HEK293 (cell line): ENCODE data around the gene RNF215.

ENCODE experiments used
- CTCF ChIA-PET: fragments of 350-600 bp; formaldehyde crosslinking; extraction: SDS; loops from one replicate; lab custom pipeline; 2021; ENCODE audit warnings: antibody characterized with exemption; lab: Yijun Ruan, JAX
- POLR2A ChIA-PET: fragments of 300-600 bp; formaldehyde crosslinking; extraction: SDS; loops from one replicate; lab custom pipeline; 2020; ENCODE audit warnings: antibody characterized with exemption, inconsistent platforms; lab: Yijun Ruan, JAX
- H3K27ac ChIP-seq: fragments of 200-500 bp; sonication (Bioruptor generic); 2 replicates; pipeline ENCODE4 v1.5.1; 2014; ENCODE audit warnings: low read depth, low read length, control low read depth, inconsistent platforms; ENCODE audit errors: extremely low read depth
- H3K36me3 ChIP-seq, 2 experiments: fragments of 200-500 bp in 1 of 2; sonication (Bioruptor generic) in 1 of 2; 1 replicate in 1 of 2; 2 replicates in 1 of 2; pipeline ENCODE4 v1.5.1; 2014 to 2017; ENCODE audit warnings: inconsistent platforms in 2 of 2, low read length in 2 of 2; ENCODE audit not compliant: control insufficient read depth in 2 of 2, insufficient read depth in 1 of 2
- H3K4me1 ChIP-seq: fragments of 200-500 bp; sonication (Bioruptor generic); 2 replicates; pipeline ENCODE4 v1.5.1; 2014; ENCODE audit warnings: mild to moderate bottlenecking, low read length, inconsistent platforms; ENCODE audit not compliant: control insufficient read depth, insufficient read depth
- H3K4me3 ChIP-seq: 2 replicates; pipeline ENCODE4 v1.5.1; 2011; ENCODE audit warnings: low read depth, mild to moderate bottlenecking, control low read depth, low read length, moderate library complexity
- H3K9me3 ChIP-seq: fragments of 200-500 bp; sonication (Bioruptor generic); 2 replicates; pipeline ENCODE4 v1.5.1; 2014; ENCODE audit warnings: low read depth, low read length, inconsistent platforms; ENCODE audit not compliant: control insufficient read depth, insufficient read depth
- HOXA7 ChIP-seq: sonication (generic); formaldehyde crosslinking; IDR thresholded peaks from 2 replicates; pipeline ENCODE4 v1.8.1; 2022; ENCODE audit warnings: missing genetic modification reagents, borderline replicate concordance
- PRDM1 ChIP-seq: fragments of 450-650 bp; formaldehyde crosslinking; IDR thresholded peaks from 2 replicates; pipeline ENCODE4; 2016; ENCODE audit warnings: missing biosample characterization, missing genetic modification characterization
- SP2 ChIP-seq: fragments of 450-650 bp; formaldehyde crosslinking; IDR thresholded peaks from 2 replicates; pipeline ENCODE4 v1.5.1; 2016; ENCODE audit warnings: missing biosample characterization, missing genetic modification characterization
- SP7 ChIP-seq: fragments of 450-650 bp; formaldehyde crosslinking; IDR thresholded peaks from 2 replicates; pipeline ENCODE4 v1.5.1; 2016; ENCODE audit warnings: missing biosample characterization, missing genetic modification characterization
- TCF7L2 ChIP-seq: IDR thresholded peaks from 2 replicates; pipeline ENCODE4 v1.6.1; 2011; ENCODE audit warnings: low read depth, mild to moderate bottlenecking, inconsistent platforms, low read length, moderate library complexity, borderline replicate concordance
- ZEB2 ChIP-seq: fragments of 450-650 bp; formaldehyde crosslinking; IDR thresholded peaks from 2 replicates; pipeline ENCODE4 v1.5.1; 2016; ENCODE audit warnings: missing biosample characterization, missing genetic modification characterization
- ZFP37 ChIP-seq: fragments of 450-650 bp; formaldehyde crosslinking; IDR thresholded peaks from 2 replicates; pipeline ENCODE4 v1.5.1; 2016; ENCODE audit warnings: missing biosample characterization, missing genetic modification characterization
- ZNF350 ChIP-seq: fragments of 450-650 bp; formaldehyde crosslinking; IDR thresholded peaks from 2 replicates; pipeline ENCODE4 v1.5.0; 2017; ENCODE audit warnings: missing biosample characterization, mild to moderate bottlenecking, missing genetic modification characterization
- ZNF394 ChIP-seq: fragments of 450-650 bp; formaldehyde crosslinking; IDR thresholded peaks from 2 replicates; pipeline ENCODE4 v1.5.1; 2016; ENCODE audit warnings: missing biosample characterization, missing genetic modification characterization, mild to moderate bottlenecking, moderate library complexity, borderline replicate concordance
- ZNF514 ChIP-seq: fragments of 450-650 bp; formaldehyde crosslinking; IDR thresholded peaks from 2 replicates; pipeline ENCODE4 v1.5.1; 2016; ENCODE audit warnings: missing biosample characterization, missing genetic modification characterization
- ZNF530 ChIP-seq: fragments of 450-650 bp; formaldehyde crosslinking; IDR thresholded peaks from 2 replicates; pipeline ENCODE4 v1.5.1; 2016; ENCODE audit warnings: low read depth, missing biosample characterization, missing genetic modification characterization
- ZNF626 ChIP-seq: fragments of 450-650 bp; sonication (Bioruptor Pico); formaldehyde crosslinking; IDR thresholded peaks from 2 replicates; pipeline ENCODE4 v1.5.1; 2018; ENCODE audit warnings: missing biosample characterization, missing genetic modification characterization, inconsistent platforms
- ZNF777 ChIP-seq: fragments of 450-650 bp; formaldehyde crosslinking; IDR thresholded peaks from 2 replicates; pipeline ENCODE4 v1.5.1; 2017; ENCODE audit warnings: missing biosample characterization, missing genetic modification characterization, borderline replicate concordance
- ZNF837 ChIP-seq: fragments of 450-650 bp; formaldehyde crosslinking; IDR thresholded peaks from 2 replicates; pipeline ENCODE4 v1.5.1; 2016; ENCODE audit warnings: missing biosample characterization, missing genetic modification characterization
- TF ChIP-seq, protein P1 (sequence below): sonication (generic); formaldehyde crosslinking; IDR thresholded peaks from 2 replicates; pipeline ENCODE4 v1.8.1; 2022; ENCODE audit warnings: mild to moderate bottlenecking, moderate library complexity, missing genetic modification reagents
- TF ChIP-seq, protein P2 (sequence below): fragments of 450-650 bp; formaldehyde crosslinking; IDR thresholded peaks from 2 replicates; pipeline ENCODE4 v1.5.1; 2016; ENCODE audit warnings: missing biosample characterization, missing genetic modification characterization
- TF ChIP-seq, protein P3 (sequence below): fragments of 450-650 bp; formaldehyde crosslinking; IDR thresholded peaks from 2 replicates; pipeline ENCODE4 v1.5.0; 2017; ENCODE audit warnings: missing biosample characterization, missing genetic modification characterization, borderline replicate concordance
- TF ChIP-seq, protein P4 (sequence below): fragments of 450-650 bp; formaldehyde crosslinking; IDR thresholded peaks from 2 replicates; pipeline ENCODE4 v1.5.1; 2016; ENCODE audit warnings: missing biosample characterization, missing genetic modification characterization
- TF ChIP-seq, protein P5 (sequence below): fragments of 450-650 bp; formaldehyde crosslinking; IDR thresholded peaks from 2 replicates; pipeline ENCODE4 v1.5.1; 2017; ENCODE audit warnings: missing biosample characterization, missing genetic modification characterization

Gene RNF215

DNA sequence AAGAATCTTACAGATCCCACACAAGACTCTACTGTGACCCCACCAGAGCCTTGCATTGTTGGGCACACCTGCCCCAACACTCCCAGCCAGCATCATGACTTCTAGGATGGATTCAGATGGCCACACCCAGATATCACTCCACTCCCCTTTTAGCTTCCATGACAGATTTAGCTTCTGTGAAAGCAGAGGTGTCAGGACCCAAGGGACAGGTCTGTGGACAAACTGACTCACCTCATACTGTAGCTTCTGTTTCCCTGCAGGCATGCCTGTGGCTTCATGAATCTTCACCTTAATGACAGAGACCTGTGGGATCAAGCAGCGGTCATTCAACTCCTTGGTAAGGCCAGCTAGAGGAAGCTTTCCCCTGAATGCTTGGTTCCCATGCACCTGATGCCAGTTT, 52.0 kb downstream of the RNF215 start:
- no peak for TF ChIP-seq ZNF530
- TF ChIP-seq ZEB2 (tag by site-specific recombination), result no peak
- no peak for TF ChIP-seq SP2
- TF ChIP-seq, protein P1, sequence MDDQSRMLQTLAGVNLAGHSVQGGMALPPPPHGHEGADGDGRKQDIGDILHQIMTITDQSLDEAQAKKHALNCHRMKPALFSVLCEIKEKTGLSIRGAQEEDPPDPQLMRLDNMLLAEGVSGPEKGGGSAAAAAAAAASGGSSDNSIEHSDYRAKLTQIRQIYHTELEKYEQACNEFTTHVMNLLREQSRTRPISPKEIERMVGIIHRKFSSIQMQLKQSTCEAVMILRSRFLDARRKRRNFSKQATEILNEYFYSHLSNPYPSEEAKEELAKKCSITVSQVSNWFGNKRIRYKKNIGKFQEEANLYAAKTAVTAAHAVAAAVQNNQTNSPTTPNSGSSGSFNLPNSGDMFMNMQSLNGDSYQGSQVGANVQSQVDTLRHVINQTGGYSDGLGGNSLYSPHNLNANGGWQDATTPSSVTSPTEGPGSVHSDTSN (CRISPR knock-in tag), result no peak
- no peak for TF ChIP-seq ZNF350 (tag by site-specific recombination)
- no peak for TF ChIP-seq ZNF514 (tag by site-specific recombination)
- TF ChIP-seq TCF7L2, result no peak
- TF ChIP-seq SP7 (tag by site-specific recombination), result no peak
- TF ChIP-seq HOXA7, result no peak
- Histone ChIP-seq H3K4me3 (no peak overlapping the region), H3K4me1 (no peaks in the 10 kb centered on the region), H3K27ac (no peak overlapping the region), H3K9me3 (no peaks in the 10 kb centered on the region), H3K36me3 (peaks cover 66 to 94% of the 10 kb centered on the region in 2 experiments)
- POLR2A ChIA-PET, result interaction anchor here (1.6 kb wide), 1 partner anchor 8 kb away, joined by 7 read pairs; the partner anchor contains the start of gene TBC1D10A
- CTCF ChIA-PET, result interaction anchor here (1.0 to 1.8 kb wide), 2 partner anchors 47 to 150 kb away, joined by 3 to 6 read pairs; no protein-coding TSS in a partner anchor

DNA sequence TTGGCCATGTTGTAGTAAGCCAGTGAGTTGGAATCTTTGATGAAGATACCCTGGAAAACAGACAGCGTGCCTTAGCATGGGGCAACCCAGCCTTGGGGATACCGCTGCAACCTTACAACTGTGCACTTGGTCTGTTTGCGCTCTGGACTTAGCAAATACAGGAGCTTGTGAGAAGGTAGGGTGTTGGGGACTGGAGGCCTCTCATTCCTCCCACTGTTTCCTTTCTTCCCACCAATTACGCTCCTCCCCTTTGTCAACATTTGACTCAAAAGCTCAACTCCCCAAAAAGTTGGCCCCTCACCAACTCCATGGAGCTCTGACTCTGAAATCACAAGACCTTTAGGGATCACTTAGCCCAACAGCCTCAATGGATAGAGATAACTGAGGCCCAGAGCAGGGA, 52.6 kb downstream of the RNF215 start:
- CTCF ChIA-PET, result interaction anchor here (1.0 kb wide), 1 partner anchor 151 kb away, joined by 3 read pairs; no protein-coding TSS in a partner anchor
- no peaks in the 10 kb centered on the region for H3K9me3 ChIP-seq
- POLR2A ChIA-PET, result interaction anchor here (0.6 kb wide), 1 partner anchor 78 kb away, joined by 3 read pairs; no protein-coding TSS in a partner anchor
- no peak overlapping the region for H3K4me3 ChIP-seq
- TF ChIP-seq SP7 (tag by site-specific recombination) (no peak), ZFP37 (no peak), ZNF837 (tag by site-specific recombination) (no peak), PRDM1 (tag by site-specific recombination) (no peak), ZNF626 (tag by site-specific recombination) (no peak), ZNF777 (tag by site-specific recombination) (no peak), ZNF394 (tag by site-specific recombination) (no peak)
- TF ChIP-seq, protein P2, sequence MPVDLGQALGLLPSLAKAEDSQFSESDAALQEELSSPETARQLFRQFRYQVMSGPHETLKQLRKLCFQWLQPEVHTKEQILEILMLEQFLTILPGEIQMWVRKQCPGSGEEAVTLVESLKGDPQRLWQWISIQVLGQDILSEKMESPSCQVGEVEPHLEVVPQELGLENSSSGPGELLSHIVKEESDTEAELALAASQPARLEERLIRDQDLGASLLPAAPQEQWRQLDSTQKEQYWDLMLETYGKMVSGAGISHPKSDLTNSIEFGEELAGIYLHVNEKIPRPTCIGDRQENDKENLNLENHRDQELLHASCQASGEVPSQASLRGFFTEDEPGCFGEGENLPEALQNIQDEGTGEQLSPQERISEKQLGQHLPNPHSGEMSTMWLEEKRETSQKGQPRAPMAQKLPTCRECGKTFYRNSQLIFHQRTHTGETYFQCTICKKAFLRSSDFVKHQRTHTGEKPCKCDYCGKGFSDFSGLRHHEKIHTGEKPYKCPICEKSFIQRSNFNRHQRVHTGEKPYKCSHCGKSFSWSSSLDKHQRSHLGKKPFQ, result no peak
- TF ChIP-seq, protein P3, sequence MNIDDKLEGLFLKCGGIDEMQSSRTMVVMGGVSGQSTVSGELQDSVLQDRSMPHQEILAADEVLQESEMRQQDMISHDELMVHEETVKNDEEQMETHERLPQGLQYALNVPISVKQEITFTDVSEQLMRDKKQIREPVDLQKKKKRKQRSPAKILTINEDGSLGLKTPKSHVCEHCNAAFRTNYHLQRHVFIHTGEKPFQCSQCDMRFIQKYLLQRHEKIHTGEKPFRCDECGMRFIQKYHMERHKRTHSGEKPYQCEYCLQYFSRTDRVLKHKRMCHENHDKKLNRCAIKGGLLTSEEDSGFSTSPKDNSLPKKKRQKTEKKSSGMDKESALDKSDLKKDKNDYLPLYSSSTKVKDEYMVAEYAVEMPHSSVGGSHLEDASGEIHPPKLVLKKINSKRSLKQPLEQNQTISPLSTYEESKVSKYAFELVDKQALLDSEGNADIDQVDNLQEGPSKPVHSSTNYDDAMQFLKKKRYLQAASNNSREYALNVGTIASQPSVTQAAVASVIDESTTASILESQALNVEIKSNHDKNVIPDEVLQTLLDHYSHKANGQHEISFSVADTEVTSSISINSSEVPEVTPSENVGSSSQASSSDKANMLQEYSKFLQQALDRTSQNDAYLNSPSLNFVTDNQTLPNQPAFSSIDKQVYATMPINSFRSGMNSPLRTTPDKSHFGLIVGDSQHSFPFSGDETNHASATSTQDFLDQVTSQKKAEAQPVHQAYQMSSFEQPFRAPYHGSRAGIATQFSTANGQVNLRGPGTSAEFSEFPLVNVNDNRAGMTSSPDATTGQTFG (tag by site-specific recombination), result no peak
- TF ChIP-seq, protein P4, sequence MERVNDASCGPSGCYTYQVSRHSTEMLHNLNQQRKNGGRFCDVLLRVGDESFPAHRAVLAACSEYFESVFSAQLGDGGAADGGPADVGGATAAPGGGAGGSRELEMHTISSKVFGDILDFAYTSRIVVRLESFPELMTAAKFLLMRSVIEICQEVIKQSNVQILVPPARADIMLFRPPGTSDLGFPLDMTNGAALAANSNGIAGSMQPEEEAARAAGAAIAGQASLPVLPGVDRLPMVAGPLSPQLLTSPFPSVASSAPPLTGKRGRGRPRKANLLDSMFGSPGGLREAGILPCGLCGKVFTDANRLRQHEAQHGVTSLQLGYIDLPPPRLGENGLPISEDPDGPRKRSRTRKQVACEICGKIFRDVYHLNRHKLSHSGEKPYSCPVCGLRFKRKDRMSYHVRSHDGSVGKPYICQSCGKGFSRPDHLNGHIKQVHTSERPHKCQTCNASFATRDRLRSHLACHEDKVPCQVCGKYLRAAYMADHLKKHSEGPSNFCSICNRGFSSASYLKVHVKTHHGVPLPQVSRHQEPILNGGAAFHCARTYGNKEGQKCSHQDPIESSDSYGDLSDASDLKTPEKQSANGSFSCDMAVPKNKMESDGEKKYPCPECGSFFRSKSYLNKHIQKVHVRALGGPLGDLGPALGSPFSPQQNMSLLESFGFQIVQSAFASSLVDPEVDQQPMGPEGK (tag by site-specific recombination), result no peak
- TF ChIP-seq, protein P5, sequence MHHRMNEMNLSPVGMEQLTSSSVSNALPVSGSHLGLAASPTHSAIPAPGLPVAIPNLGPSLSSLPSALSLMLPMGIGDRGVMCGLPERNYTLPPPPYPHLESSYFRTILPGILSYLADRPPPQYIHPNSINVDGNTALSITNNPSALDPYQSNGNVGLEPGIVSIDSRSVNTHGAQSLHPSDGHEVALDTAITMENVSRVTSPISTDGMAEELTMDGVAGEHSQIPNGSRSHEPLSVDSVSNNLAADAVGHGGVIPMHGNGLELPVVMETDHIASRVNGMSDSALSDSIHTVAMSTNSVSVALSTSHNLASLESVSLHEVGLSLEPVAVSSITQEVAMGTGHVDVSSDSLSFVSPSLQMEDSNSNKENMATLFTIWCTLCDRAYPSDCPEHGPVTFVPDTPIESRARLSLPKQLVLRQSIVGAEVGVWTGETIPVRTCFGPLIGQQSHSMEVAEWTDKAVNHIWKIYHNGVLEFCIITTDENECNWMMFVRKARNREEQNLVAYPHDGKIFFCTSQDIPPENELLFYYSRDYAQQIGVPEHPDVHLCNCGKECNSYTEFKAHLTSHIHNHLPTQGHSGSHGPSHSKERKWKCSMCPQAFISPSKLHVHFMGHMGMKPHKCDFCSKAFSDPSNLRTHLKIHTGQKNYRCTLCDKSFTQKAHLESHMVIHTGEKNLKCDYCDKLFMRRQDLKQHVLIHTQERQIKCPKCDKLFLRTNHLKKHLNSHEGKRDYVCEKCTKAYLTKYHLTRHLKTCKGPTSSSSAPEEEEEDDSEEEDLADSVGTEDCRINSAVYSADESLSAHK (tag by site-specific recombination), result no peak
- no peaks in the 10 kb centered on the region for H3K4me1 ChIP-seq
- H3K36me3 ChIP-seq, result peaks cover 63 to 91% of the 10 kb centered on the region in 2 experiments
- H3K27ac ChIP-seq, result no peak overlapping the region
